VCaP (cell line): ENCODE measurements around the gene AIF1.
A peak's percentile ranks its signal among the peaks of the same experiment; 100 is the strongest.

Experiments
- H3K27ac ChIP-seq: fragments of 450-650 bp; 2 replicates; pipeline ENCODE4 v1.5.1; 2017
- CTCF ChIP-seq: fragments of 450-650 bp; conservative IDR thresholded peaks from 2 replicates; pipeline ENCODE4 v1.5.1; 2017; ENCODE audit warnings: mild to moderate bottlenecking, moderate library complexity

Gene AIF1

GRCh38 chr6:31578184-31579118 is 36.6 kb upstream of the AIF1 start:
- no peak for TF ChIP-seq CTCF
- no peak overlapping the region for H3K27ac ChIP-seq

- H3K27ac ChIP-seq: no peak overlapping the region
- no peak for TF ChIP-seq CTCF
Observed at GRCh38 chr6:31579119-31579505, 35.9 kb upstream of the AIF1 start.

- H3K27ac ChIP-seq: no peak overlapping the region
- TF ChIP-seq CTCF: no peak
Observed at GRCh38 chr6:31579546-31580437, 35.2 kb upstream of the AIF1 start.

- peak overlapping the region; percentile 62; the same call in 1 of the 2 replicates for H3K27ac ChIP-seq
- no peak for TF ChIP-seq CTCF
Observed at GRCh38 chr6:31580438-31580740, 34.6 kb upstream of the AIF1 start.

- peak overlapping the region; percentile 62; the same call in 1 of the 2 replicates for H3K27ac ChIP-seq
- TF ChIP-seq CTCF: peak; percentile 96
Observed at GRCh38 chr6:31580807-31581433, 34.1 kb upstream of the AIF1 start.

GRCh38 chr6:31581434-31582229 is 33.4 kb upstream of the AIF1 start:
- peak overlapping the region; percentile 62; the same call in 1 of the 2 replicates for H3K27ac ChIP-seq
- TF ChIP-seq CTCF: no peak
